ENCODE measurements around the gene OTOG.

The OTOG gene

GRCh38 chr11:17633279-17633986, 86.4 kb downstream of the OTOG start:
- Histone ChIP-seq H3K9me2 (replicated peaks; ENCODE audit: low read depth, low read length) (no peaks in the 10 kb centered on the region), H2AFZ (ENCODE audit: low read length) (no peak overlapping the region), H3K9ac (ENCODE audit: low read depth, low read length, poor library complexity, severe bottlenecking) (no peak overlapping the region), H3F3A (ENCODE audit: low read depth) (no peaks in the 10 kb centered on the region), H3K36me3 (ENCODE audit: insufficient read depth, low read length) (no peaks in the 10 kb centered on the region), H3K4me1 (ENCODE audit: insufficient read depth, low read length, poor library complexity, severe bottlenecking) (no peaks in the 10 kb centered on the region), H3K4me3 (ENCODE audit: low read length, poor library complexity, severe bottlenecking) (no peak overlapping the region), H3K9me3 (ENCODE audit: insufficient read depth, low read depth, low read length) (no peaks in the 10 kb centered on the region), H3K79me2 (ENCODE audit: insufficient read depth, low read length) (no peaks in the 10 kb centered on the region), H3K4me2 (ENCODE audit: low read depth, low read length, poor library complexity, severe bottlenecking) (no peak overlapping the region), H4K20me1 (ENCODE audit: insufficient read depth, low read length, poor library complexity, severe bottlenecking) (no peaks in the 10 kb centered on the region), H3K27me3 (ENCODE audit: insufficient read depth, low read length, poor library complexity, severe bottlenecking) (no peaks in the 10 kb centered on the region)
- TF ChIP-seq CTCF (conservative IDR thresholded peaks at IDR 0.05; ENCODE audit: low read length) (no peak), EZH2phosphoT487 (IDR thresholded peaks at IDR 0.05; ENCODE audit: borderline replicate concordance) (no peak)

DNA sequence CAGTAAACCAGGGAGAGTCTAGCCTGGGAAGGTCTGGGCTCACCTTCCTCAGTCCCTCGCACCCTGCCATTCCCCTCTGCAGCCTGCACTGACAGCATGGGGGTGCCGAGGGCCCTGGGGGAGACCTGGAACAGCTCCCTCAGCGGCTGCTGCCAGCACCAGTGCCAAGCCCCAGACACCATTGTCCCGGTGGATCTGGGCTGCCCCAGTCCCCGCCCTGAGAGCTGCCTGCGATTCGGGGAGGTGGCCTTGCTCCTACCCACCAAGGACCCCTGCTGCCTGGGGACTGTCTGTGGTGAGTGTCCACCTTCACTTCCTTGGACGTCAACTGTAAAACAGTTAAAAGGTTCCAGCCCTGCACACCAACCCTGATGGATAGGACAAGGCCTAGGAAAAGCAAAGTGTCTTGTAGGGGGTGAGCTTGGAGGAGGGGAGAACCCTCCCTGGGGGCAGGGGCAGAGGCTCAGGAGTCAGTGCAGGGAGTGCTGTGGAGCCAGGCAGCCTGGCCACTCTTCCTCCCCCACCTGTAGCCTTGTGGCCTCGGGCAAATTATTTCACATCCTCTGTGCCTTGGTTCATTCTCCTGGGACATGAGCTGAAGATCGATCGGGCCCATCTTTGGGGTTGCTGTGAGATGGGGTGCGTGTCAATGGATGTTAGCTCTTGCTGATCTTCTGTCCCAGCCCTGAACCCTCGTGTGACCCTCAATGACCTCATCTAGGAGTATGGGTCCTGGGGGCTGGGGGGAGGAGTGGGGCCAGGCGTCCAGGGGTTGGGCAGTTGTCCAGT, 87.1 kb downstream of the OTOG start:
- Histone ChIP-seq H3K4me2 (ENCODE audit: low read depth, low read length, poor library complexity, severe bottlenecking) (no peak overlapping the region), H4K20me1 (ENCODE audit: insufficient read depth, low read length, poor library complexity, severe bottlenecking) (no peaks in the 10 kb centered on the region), H3K9me2 (replicated peaks; ENCODE audit: low read depth, low read length) (no peaks in the 10 kb centered on the region), H3K9me3 (ENCODE audit: insufficient read depth, low read depth, low read length) (no peaks in the 10 kb centered on the region), H3K27me3 (ENCODE audit: insufficient read depth, low read length, poor library complexity, severe bottlenecking) (no peaks in the 10 kb centered on the region), H3F3A (ENCODE audit: low read depth) (no peaks in the 10 kb centered on the region), H3K36me3 (ENCODE audit: insufficient read depth, low read length) (no peaks in the 10 kb centered on the region), H3K4me3 (ENCODE audit: low read length, poor library complexity, severe bottlenecking) (no peak overlapping the region), H3K4me1 (ENCODE audit: insufficient read depth, low read length, poor library complexity, severe bottlenecking) (no peaks in the 10 kb centered on the region), H3K9ac (ENCODE audit: low read depth, low read length, poor library complexity, severe bottlenecking) (no peak overlapping the region), H2AFZ (ENCODE audit: low read length) (no peak overlapping the region), H3K79me2 (ENCODE audit: insufficient read depth, low read length) (no peaks in the 10 kb centered on the region)
- no peak for TF ChIP-seq CTCF (conservative IDR thresholded peaks at IDR 0.05; ENCODE audit: low read length)
- TF ChIP-seq EZH2phosphoT487 (IDR thresholded peaks at IDR 0.05; ENCODE audit: borderline replicate concordance): no peak

DNA sequence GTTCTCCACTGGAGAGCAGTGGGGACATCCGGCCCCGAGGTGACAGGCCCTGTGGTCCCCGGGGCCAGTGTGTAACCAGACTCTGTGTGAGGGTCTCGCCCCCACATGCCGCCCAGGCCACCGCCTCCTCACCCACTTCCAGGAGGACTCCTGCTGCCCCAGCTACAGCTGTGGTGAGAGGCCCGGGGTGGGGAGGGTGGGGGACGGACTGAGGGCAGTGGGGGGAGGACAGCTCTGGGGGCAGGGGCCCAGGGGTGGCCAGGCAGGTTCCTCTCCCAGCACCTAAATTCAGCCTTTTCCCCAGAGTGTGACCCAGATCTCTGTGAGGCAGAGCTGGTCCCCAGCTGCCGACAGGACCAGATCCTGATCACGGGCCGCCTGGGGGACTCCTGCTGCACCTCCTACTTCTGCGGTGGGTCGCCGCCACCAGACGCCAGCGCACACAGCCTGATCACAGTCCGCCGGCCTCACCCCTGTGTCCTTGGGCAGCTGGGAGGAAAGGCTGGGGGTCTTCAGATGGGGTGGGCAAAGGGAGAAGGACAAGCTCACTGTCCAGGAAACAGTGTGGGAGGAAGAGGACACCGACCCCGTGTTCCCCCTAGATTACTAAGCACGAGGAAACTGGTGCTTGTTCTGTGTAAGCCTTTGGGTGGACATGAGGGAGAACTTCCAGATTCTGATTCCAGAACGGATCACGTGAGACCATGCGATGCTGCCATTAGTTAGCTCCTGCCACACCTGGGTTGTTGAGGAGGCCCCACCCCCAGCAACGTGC, 87.9 kb downstream of the OTOG start:
- Histone ChIP-seq H4K20me1 (ENCODE audit: insufficient read depth, low read length, poor library complexity, severe bottlenecking) (no peaks in the 10 kb centered on the region), H3K4me1 (ENCODE audit: insufficient read depth, low read length, poor library complexity, severe bottlenecking) (no peaks in the 10 kb centered on the region), H2AFZ (ENCODE audit: low read length) (no peak overlapping the region), H3K79me2 (ENCODE audit: insufficient read depth, low read length) (no peaks in the 10 kb centered on the region), H3K4me2 (ENCODE audit: low read depth, low read length, poor library complexity, severe bottlenecking) (no peak overlapping the region), H3K9ac (ENCODE audit: low read depth, low read length, poor library complexity, severe bottlenecking) (no peak overlapping the region), H3K27me3 (ENCODE audit: insufficient read depth, low read length, poor library complexity, severe bottlenecking) (no peaks in the 10 kb centered on the region), H3K9me2 (replicated peaks; ENCODE audit: low read depth, low read length) (no peaks in the 10 kb centered on the region), H3K4me3 (ENCODE audit: low read length, poor library complexity, severe bottlenecking) (no peak overlapping the region), H3K9me3 (ENCODE audit: insufficient read depth, low read depth, low read length) (no peaks in the 10 kb centered on the region), H3F3A (ENCODE audit: low read depth) (no peaks in the 10 kb centered on the region), H3K36me3 (ENCODE audit: insufficient read depth, low read length) (no peaks in the 10 kb centered on the region)
- no peak for TF ChIP-seq EZH2phosphoT487 (IDR thresholded peaks at IDR 0.05; ENCODE audit: borderline replicate concordance)
- TF ChIP-seq CTCF (conservative IDR thresholded peaks at IDR 0.05; ENCODE audit: low read length): no peak
